VCaP (cell line): ENCODE results near the gene ZFPM1.

Source experiments
- H3K27ac ChIP-seq: fragments of 450-650 bp; 2 replicates; pipeline ENCODE4 v1.5.1; 2017
- TF ChIP-seq, protein P1 (sequence below): fragments of 450-650 bp; conservative IDR thresholded peaks from 2 replicates; pipeline ENCODE4 v1.5.1; 2017; ENCODE audit warnings: mild to moderate bottlenecking, moderate library complexity

ZFPM1 gene

DNA sequence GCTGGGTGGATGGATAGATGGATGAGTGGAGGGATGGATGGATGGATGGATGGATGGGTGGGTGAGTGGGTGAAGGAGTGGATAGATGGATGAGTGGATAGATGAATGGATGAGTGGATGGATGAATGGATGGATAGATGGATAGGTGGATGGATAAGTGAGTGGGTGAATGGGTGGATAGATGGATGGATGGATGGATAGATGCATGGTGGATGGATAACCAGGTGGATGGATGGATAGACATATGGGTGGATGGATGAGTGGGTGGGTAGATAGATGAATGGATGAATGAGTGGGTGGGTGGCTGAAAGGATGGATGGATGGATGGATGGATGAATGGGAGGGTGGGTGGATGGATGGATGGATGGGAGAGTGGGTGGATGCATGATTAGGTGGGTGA is 66.2 kb downstream of the ZFPM1 start:
- TF ChIP-seq, protein P1, sequence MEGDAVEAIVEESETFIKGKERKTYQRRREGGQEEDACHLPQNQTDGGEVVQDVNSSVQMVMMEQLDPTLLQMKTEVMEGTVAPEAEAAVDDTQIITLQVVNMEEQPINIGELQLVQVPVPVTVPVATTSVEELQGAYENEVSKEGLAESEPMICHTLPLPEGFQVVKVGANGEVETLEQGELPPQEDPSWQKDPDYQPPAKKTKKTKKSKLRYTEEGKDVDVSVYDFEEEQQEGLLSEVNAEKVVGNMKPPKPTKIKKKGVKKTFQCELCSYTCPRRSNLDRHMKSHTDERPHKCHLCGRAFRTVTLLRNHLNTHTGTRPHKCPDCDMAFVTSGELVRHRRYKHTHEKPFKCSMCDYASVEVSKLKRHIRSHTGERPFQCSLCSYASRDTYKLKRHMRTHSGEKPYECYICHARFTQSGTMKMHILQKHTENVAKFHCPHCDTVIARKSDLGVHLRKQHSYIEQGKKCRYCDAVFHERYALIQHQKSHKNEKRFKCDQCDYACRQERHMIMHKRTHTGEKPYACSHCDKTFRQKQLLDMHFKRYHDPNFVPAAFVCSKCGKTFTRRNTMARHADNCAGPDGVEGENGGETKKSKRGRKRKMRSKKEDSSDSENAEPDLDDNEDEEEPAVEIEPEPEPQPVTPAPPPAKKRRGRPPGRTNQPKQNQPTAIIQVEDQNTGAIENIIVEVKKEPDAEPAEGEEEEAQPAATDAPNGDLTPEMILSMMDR = no peak
- H3K27ac ChIP-seq = no peak overlapping the region

DNA sequence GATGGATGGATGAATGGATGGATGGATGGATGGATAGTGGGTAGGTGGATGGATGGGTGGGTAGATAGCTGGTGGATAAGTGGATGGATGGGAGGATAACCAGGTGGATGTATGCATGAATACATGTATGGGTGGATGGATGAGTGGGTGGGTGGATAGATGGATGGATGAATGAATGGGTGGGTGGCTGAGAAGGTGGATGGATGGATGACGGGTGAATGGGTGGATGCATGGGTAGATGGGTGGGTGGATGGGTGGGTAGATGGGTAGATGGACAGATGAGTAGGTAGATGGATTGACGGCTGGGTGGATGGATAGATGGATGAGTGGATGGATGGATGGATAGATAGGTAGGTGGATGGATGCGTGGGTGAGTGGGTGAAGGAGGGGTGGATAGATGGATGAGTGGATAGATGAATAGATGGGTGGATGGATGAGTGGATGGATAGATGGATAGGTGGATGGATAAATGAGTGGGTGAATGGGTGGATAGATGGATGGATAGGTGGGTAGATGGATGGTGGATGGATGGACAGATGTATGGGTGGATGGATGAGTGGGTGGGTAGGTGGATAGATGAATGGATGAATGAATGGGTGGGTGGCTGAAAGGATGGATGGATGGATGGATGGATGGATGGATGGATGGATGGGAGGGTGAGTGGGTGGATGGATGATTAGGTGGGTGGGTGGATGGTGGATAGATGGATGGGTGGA is 67.0 kb downstream of the ZFPM1 start:
- TF ChIP-seq, protein P1 = no peak

DNA sequence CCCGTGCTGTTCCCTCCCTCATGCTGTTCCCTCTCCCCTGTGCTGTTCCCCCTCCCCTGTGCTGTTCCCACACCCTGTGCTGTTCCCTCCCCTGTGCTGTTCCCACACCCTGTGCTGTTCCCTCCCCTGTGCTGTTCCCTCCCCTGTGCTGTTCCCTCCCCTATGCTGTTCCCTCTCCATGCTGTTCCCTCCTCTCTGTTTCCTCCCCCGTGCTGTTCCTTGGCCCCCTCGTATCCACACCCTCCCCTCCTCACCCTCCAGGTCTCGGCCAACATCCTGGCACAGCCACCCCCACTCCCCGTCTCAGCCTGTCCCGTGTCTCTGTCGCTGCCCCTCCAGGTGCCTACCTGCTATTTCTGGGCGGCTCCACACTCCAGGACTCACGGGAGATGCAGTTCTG is 68.6 kb downstream of the ZFPM1 start:
- no peak overlapping the region for H3K27ac ChIP-seq
- TF ChIP-seq, protein P1 = no peak

More for the DNA sequence above, 67.0 kb downstream of the ZFPM1 start:
- no peak overlapping the region for H3K27ac ChIP-seq

DNA sequence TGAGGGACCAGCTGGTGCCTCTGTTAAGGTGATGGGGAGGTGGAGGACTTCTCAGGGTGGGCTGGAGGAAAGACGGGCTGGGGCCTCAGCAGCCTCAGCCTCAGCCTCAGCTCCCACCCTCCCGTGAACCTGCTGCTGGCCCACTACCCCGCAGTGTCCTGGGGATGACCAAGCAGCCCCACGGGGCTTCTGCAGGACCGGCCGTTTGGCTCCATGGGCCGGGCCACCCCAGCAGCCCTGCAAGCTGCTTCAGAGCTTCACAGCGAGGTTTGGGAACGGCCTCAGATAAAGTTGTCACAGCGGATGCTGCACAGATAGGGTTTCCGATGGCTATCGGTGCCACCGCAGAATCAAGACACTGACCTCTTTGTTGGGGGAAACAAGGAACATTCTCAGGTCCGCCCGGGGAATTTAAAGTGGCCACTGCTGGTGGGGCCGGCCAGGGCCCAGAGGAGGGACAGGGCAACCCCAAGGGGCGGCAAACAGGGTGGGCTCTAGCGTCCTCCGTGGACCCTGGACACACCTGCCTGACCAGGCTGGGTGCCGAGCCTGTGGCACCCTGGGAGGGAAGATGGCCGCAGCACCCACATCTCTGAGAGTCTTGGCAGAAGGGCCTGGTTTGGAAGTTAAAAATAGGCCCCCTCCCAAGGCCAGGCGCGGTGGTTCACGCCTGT is 69.3 kb downstream of the ZFPM1 start:
- TF ChIP-seq, protein P1 = no peak
- no peak overlapping the region for H3K27ac ChIP-seq

DNA sequence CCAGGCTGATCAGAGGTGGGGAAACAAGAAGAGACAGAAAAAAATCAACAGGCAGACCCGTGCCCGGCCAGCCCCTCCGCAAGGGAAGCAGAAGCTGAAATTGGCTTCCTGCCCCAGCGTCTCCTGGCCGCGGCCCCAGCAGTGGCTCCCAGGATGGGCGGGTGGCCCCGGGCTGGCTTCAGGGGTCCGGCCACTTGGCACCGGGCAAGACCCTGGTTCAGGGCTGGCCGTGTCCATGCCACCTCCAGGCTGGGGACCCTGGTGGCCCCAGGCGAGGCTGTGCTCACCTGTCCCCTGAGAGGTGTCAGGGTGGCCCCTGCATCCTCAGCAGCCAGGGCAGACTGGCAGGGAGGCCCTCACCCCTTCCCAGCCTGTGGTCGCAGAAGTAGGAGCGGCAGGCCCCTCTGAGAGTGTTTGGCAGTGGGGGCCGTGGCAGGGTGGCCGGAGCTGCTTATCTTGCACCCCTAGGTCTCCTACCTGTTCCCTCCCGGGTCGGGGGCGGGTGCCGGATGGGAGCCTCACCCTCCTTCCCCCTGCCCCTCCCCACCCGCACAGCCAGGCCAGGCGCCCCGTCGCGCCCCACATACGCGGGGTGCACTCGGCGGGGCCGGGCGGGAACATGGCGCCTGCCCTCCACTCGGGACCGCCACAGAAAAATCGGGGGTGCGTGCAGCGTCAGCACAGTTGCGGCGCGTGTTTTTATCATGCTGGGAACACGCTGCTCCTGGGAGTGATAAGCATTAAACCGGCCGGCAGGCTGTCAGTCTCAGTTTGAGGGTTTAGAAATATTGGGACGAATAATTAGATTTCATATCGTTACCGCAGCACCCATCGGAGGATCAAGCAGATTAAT is 70.5 kb downstream of the ZFPM1 start:
- TF ChIP-seq, protein P1 = no peak
- H3K27ac ChIP-seq = no peak overlapping the region

DNA sequence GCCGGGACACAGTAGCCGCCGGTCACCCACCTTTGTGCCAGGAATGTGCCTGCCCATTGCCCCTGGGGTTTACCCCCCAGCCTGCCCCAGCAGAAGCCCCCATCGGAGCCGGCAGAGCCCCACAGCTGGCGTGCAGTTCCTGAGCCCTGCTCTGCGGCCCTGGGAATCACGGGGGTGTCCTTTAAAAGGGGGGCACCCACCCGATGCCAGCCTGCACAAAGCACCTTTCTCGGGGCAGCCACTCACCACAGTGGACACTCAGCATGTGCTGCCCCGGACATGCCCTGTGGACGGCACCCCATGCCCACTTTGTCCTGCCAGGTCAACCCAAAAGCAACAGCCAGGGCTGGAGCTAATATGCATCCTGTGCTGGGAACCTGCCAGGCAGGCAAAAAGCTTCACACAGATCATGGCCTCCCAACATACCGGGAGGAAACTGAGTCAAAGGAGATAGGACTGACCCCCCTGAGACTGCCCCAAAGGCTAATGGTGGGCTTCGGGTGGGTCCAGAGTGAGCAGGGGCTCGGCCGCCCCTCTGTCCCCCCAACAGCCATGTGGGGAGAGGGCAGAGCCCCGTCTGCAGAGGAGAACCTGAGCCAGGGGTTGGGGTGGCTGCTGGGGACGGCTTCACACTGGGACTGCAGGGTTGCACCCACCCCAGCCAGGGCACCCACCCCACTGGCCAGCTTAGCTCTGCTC is 71.3 kb downstream of the ZFPM1 start:
- H3K27ac ChIP-seq = no peak overlapping the region
- TF ChIP-seq, protein P1 = no peak
